GM18498 (cell line): ENCODE results near the gene CAVIN2.

Source experiments
- ATAC-seq: cut with Tn5 transposase; IDR thresholded peaks from one replicate; pipeline ENCODE4 v1.9.1; 2021; ENCODE audit warnings: mild to moderate bottlenecking, moderate library complexity; ENCODE audit not compliant: unreplicated experiment

CAVIN2 gene

DNA sequence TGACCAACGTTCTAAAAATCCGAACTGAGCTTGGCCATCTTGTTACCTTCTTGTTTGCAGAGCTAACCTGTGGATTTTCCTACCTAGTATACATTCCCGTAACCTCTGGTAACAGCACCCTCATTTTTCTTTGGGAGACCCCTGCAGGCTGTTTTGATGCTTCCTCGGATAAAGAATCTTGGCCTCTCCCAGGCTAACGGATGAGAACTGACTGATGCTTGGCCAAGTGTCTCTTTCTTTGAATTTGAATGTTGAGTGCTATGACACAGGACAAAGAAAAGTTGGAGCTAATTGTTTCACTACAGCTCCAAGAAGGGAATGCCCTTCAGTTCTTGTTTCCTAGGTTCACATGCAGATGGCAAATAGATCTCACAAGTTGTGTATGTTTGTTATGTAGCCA, 19.3 kb upstream of the CAVIN2 start:
- ATAC-seq: no peak

DNA sequence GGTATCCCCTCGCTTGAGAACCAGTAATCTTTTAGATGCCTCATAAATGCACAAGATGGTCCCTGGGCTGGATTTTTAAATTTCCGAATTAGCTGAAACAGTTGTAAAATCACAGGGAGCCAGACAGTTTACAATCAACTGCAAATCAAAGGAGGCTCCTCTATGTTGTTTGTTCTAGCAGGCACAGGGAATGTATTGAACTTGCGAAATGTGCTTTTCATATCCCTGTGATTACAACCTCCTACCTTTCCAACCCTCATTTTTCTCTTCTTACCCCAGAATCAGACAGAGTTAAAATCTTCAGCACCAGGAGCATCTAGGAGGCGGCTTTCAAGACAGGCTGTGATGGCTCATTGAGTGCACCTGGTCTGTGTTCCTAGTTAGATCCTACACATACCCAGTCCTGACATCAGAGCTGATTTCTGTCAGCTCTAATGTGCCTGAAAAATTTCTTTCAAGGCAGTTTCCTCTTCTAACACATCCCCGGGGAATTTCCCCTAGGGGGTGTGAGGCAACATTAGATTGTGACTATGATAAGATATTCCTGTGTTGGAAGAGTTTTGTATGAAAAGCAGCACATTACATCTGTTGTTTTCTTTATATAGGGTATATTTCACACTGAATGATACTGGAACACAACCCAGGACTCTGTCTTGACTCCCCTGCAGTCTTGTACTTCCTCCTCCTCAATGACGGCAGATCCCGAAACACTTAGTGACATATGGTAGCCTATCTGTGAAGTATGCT, 17.9 kb upstream of the CAVIN2 start:
- no peak for ATAC-seq

DNA sequence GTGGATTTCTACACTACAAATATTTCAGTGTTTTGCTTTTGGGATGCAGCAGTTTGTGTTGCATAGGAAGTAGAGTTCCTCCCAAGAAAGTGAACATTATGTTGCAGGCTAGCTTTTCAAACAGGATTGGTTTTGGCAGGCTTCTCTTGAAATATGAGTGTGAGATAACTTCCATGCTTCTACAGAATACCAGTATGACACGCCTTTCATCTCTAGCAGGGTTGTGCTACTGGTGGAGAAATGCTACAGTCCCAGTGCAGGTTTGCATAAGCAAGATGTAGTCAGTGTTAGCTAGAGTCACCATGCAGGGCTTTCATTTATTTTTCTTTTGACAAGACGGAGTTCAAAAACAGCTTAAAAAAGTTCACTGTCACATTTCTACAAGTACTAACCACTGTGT, 17.1 kb upstream of the CAVIN2 start:
- ATAC-seq: no peak

DNA sequence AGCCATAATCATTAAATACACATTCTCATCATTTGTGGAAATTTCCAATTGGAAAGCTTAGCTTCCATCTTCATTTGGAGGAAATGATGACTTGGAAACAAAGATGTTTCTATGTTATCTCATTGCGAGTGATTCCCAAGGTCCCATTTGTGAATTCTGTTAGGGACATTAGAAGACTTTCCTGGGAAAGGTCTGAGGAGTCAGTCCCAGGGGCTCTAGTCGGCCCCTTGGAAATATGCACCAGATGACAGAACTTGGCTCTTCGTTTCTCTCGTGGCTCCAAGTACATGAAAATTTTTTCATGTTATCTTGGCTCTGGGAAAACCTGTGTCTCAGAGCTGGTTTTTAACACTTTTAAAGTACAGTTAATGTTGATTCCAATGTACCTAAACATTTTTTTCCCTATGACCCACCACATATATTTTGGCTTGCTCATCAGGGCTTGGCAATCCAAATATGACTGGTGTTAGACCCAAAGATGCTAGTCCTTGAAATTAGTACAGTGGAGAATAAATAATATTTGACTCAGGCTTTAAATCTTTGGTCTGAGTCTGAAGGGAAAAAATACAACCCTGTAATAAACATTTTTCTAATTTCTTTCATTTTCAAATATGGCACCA, 15.4 kb upstream of the CAVIN2 start:
- no peak for ATAC-seq

DNA sequence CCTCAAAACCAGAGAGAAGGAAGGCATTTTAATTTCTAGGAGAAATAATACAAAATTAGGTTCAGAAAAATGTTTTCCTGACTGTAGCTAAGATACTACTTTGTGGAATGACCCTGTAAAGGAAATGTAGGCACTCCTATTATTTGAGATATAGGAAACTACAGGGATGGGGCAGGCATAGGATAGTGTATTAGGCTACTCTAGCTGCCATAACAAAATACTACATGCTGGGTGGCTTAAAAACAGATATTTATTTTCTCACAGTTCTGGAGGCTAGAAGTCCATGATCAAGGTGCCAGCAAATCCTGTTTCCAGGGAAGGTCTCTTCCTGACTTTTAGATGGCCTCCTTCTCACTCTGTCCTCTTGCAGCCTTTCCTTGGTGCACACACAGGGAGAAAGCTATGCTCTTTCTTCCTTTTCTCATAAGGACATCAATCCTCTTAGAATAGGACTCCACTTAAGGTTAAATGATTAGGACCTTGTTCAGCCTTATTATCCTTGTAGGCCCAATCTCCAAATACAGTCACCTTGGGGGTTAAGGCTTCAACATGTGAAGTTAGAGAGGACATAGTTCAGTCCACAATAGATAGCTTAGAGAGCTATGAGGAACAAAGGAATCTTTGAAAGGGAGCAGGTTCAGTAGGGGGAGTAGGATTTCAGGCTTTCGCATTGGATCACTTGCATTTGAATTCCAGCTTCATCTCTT, 14.0 kb upstream of the CAVIN2 start:
- ATAC-seq: no peak

DNA sequence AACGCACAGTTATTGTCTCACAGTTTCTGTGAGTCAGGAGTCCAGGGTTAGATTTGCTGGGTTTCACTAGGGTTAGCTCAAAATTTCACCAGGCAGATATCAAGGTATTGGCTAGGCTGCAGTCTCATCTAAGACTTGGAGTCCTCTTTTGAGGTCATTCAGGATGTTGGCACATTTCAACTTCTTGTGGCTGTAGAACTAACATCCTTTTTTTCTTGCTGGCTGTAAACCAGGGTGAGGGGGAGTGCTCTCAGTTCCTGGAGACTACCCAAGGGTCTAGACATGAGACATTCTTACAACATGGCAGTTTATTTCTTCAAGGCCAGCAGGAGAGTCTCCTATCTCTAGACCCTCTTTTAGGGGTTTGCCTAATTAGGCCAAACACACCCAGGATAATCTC, 12.8 kb upstream of the CAVIN2 start:
- ATAC-seq: no peak

DNA sequence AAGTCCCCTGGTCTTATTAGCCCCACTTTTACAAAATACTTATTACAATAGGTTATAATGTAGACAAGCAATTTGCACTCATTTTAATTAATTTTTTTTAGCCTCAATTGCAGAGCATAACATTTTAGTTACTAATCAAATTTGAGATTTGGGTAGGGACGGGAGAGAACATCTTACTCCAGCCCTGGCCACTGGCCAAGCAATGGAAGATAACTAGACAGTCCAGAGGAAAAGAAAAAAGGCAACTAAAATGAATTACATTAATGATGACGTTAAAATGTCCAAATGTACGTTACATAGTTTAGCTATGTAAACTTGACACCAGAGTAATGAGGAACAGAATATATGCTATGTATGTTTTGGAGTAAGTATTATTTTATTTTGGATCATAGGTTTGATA, 11.0 kb upstream of the CAVIN2 start:
- no peak for ATAC-seq

DNA sequence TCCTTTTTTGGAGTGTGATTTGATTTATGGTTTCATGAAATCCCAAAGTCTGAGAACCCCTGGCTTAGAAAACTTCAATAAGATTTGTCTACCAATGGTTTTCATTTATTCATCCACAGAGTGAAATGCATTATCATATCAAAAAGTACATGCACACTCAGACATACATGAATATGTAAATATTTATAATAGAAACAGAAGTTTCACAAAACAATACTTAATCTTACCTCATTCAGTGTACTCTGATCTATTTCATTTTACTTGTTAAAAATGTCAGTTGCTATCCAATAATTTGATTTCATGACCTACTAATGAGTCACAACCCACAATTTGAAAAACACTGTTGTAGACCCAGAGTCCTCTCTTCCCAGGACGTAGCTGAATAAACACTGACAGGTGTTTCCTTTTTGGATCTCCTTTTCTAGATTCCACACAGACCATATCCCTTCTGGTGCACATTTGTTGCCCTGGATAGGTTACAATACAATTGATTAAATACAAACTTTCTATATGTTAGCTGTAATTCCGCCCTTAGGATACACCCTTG, 10.4 kb upstream of the CAVIN2 start:
- ATAC-seq: no peak

DNA sequence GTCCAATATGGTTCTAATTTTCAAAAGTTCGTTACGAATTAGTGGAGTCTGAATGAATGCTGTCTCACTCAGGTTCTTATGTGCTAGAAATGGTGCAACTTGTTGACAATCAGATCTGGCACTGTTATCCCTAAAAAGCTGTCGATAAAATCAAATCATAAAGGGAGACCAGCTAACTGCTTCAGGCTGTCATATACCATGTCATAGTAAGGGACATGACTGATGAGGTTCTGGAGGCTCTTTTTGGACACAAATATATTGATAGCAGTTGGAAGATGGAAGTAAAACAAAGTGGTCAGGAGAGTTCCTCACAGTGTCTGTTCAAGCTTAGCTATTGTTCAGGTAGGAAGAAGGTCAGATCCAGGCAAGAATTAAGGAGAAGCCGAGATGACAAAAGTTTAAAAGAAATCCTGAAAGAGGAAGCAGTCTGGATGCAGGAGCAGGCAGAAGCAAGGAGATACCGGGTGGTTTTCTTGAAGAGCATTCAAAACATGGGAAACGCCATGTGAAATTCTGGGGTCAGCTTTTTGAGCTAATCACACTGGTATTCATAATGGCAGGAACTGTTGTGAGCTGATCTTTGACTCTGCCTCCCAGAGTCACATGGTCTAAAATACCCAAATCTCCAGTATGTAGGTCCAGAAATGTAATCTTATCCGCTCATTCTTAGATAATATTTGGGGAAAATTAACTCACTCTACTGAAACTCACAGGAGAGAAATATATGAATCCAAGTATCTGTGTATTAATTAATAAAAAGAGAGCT, 9.4 kb upstream of the CAVIN2 start:
- ATAC-seq: no peak

DNA sequence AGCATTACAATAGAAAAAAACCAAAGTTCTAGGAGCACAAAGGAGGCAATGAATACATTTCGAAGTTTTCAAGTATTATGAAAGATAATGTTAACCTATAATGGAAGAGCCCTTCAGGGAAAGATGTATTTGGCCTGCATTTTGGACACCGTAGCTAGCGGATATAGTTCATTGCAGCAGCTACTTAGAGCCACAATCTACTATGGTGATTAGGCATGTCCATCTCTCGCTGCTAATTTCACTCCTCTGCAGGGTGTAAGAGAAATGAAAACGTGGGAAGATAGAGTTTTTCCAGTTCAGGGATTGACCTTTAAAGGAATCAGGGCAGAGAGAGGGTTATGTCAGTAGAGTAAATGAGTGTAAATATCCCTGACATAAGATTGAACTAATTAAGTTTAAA, 8.5 kb upstream of the CAVIN2 start:
- no peak for ATAC-seq

DNA sequence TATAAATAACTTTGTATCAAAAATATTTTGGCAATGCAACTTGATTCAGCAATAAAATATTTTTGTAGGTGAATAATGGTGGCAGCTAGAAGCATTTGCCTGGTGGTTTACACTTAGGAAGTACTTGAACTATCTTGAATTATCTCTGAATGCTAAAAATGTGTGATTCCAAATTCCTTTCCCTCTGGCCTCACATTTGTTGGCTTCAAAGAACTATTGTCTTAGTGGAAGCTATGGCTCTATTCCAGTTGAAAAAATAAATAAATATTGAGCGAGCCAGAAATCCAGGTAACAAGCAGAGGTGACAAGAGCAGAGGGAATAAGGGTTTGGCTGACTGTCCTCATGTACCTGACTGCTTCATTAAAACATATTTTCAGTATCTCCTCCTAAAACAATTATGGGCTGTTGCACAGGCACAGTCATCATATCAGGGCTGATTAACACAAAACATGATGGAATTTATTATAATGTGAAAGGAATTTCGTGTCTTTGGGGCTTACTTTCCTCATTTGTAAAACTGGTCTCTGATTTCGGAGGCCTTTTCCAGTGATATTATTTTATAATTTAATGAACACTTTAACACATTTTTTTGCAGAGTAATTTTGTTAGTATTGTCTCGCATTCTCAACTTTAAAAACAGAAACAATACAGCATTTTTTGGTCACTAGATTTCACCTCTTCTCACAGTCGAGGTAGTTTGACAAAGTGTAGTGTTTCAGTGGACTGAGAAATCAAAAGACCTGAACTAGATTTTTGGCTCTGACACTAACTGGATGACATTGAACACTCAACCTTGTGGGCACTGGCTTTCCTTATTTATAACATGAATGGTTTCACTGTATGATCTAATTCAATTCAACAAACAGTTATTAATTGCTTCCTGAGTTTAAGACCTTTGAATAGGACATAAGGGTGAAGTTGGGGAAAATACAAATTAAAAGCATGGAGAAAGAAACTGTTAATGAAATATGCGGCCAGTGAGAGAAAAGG, 7.8 kb upstream of the CAVIN2 start:
- ATAC-seq: no peak

DNA sequence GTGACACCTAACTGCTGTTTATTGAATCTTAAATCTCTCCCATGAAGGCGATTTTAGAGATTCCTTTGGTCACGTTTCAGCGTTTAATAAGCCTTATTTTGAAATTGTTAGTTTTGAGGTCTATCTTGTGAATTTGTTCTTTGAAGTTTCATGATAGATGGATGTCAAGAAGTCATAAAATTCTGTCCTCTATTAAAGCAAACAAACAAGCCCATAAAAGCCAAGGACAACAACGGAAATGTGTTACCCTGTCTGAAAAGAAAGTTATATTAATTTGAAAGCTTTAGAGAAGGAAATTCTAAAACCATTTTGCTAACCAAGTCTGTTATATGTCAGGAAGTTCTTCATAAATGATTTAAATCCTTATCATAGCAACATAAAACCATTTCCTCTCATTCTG, 7.0 kb upstream of the CAVIN2 start:
- no peak for ATAC-seq

DNA sequence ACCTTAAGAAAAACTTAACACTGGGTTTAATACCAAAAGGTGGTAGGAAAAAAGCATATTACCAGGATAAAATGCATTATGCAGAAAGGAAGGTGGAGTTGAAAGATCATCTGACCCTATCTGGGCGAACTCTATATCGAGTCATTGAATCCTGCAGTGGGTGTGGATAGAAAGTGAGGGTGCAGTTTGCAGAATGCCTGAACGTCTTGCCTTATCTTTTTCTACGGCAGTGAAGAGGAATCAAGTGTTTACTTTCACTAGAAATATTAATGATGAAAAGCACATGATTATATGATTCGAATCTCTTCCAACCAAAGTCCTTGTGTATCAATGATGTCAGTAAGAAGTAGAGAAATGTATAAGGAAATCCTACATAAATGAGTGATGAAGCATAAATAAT, 4.3 kb upstream of the CAVIN2 start:
- no peak for ATAC-seq

DNA sequence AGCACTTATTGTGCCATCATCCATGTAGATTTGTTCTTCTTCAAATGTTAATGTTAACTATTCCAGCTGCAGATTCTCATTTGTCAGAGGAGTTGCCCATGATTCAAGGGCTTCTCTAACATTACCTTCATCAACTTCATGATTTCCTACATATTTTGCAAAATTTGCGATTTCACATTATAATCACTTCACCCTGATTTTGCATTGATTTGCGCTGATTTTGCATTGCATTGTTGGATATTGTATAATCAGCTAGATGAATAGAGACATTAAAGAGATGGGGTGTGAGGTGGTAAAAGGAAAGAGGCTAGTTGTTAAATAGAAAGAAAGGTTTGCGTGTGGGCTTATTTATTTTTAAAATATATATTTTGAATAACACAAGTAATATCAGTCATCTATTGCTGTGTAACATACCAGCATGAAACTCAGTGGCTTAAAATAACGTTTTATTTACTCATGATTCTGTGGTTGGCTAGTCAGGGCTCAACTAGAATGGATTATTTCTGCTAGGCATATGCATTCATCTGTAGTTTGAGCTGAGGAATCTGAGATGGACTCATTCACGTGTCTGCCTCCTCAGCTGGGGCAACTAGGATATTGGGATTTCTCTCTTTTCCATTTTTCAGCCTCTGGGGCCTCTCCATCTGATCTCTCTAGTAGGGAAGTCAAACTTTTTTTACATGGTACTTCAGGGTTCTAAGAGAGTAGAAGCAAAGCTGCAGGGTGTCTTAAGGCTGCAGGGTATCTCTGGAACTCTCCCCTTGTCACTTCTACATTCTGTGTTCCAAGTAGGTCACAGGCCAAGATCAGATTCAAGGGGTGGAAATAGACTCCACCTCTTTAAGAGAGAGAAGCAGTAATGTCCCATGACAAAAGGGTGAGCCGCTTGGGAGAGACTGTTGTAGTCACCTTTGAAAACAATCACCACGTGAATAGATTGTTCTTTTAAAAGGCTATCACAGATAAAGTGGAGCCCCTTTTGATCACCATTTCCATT, 2.2 kb upstream of the CAVIN2 start:
- no peak for ATAC-seq

DNA sequence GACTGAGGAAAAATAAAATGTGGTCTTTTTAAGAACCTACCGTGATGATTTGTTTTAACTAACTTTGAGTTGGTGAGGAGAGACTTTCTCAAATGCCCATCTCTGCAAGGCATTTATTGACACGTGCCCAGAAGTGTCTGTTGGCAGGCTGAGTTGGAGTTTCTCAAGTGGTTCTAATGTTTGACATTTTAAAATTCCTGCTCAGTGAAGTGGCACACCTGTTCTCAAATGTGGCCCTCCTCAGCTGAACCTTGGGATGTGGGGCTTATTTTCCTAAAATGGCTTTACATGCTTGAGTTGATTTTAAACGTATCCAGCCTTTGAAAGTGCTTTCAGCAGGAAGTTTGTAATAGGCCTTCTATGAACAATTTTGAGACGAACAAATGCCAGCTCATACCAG, 876 bp upstream of the CAVIN2 start:
- ATAC-seq: no peak

DNA sequence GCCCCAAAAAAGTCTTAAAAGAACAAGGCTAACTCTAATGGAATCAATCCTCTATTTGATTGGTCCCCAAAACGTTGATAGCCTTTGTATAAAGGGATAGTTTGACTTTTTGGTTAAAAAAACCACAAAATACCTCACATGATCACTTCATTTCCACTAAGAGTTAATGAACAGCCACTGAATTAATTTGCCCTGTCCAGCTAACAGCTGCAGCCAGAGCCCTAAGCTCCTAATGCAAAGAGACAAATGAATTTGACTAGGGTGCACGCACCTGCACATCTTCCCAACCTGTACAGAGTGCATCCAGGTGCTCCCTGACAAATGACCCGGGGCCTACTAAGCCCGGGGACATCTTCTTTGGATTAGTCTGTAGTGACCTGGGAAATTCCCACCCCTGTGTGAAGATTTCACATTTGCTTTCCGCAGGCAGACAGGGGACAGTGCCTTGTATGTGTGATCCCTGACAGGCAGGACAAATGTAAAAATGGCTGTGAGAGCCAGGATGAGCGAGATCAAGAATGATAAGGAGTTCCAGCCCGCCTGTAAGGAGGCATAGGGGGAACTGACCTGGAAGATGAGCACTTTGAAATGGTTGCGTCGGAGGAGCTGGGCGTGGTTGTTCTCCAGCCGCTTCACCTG, 893 bp downstream of the CAVIN2 start:
- ATAC-seq: peak; percentile 23

DNA sequence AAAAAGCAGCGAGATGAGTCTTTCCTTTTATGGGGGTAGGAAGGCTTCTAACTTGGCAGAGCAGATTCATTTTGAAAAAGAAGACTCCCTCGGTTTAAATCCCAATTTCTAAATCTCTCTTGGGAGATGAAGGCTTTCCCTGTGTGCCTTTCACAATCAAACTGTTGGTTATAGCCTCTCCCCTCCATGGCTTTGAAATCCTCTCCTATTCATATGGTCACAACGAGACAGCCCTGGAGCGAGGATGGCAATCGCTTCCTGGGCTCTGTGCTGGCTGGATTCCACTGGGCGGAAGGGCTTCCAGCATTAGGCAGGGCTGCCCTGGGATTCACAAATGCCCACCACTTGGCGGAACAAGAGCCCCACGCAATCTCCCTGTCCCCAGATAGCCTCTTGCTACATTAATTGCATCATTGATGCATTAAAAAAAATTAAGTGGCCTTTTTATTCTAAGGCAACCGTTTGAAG, 1.6 kb downstream of the CAVIN2 start:
- ATAC-seq: no peak

DNA sequence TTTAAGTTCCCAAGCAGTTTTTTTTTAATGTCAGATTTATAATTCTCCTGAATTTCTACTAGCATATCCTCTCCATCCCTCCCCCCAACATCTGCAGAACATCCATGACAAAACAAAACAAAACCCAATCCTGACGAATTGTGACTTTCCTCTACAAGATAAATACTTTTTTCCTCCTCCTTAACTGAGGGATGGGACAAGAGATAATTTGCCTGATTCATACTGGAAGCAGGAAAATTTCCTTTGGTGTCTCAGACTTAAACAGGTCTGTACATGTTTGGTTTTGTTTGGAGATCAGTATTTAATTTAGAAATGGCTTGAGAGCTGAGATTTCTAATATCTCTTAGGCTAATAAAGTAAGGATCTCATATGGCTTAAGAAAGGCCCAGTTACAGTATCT, 2.2 kb downstream of the CAVIN2 start:
- no peak for ATAC-seq
